Prostate gland (tissue), 2 donors: ENCODE data around the gene UTP15. TPM values are rescaled to one million over a fixed set of nuclear protein-coding genes. Genes with fewer than 3 reads are reported as not detected.

Source experiments
- DNase-seq: peaks from one replicate; pipeline ENCODE4 v3.0.0-alpha.2; 2019; ENCODE audit warnings: low spot score
- H3K27ac ChIP-seq, 2 donors: fragments of 200-600 bp; sonication (generic); 2 replicates each; pipeline ENCODE4 v1.5.1; 2017 to 2019
- H3K27me3 ChIP-seq: fragments of 200-600 bp; sonication (generic); replicated peaks from 2 replicates; pipeline ENCODE4 v1.5.1; 2019; ENCODE audit not compliant: insufficient read depth
- H3K36me3 ChIP-seq, 2 donors: fragments of 200-600 bp; sonication (generic); 1 replicate in 1 of 2; 2 replicates in 1 of 2; pipeline versions ENCODE4 v1.5.1 to v1.8.1; 2017 to 2019
- H3K4me1 ChIP-seq: fragments of 200-600 bp; sonication (generic); replicated peaks from 2 replicates; pipeline ENCODE4 v1.5.1; 2019
- H3K4me3 ChIP-seq, 2 donors: fragments of 200-600 bp; sonication (generic); 2 replicates each; pipeline ENCODE4 v1.5.1; 2017 to 2019
- H3K9me3 ChIP-seq: fragments of 200-600 bp; sonication (generic); 2 replicates; pipeline ENCODE4 v1.5.1; 2017
- POLR2A ChIP-seq: fragments of 450-650 bp; IDR thresholded peaks from one replicate; pipeline ENCODE4 v1.6.1; 2016; ENCODE audit warnings: antibody characterized with exemption, mild to moderate bottlenecking
- POLR2AphosphoS5 ChIP-seq: sonication (generic); formaldehyde crosslinking; IDR thresholded peaks from one replicate; pipeline ENCODE4 v1.6.1; 2017; ENCODE audit warnings: antibody characterized with exemption
- intact Hi-C: fragments of 100-400 bp; cut with DNase I; formaldehyde crosslinking; loops from one replicate; pipeline ENCODE4 v1.14.2; 2022
- total RNA-seq, 2 donors: library from RNA; depleted of rRNA; stranded (reverse); fragments of >200 nt; gene quantifications; one replicate each; pipeline ENCODE4 v1.1.0, GENCODE V29; 2016
- TF ChIP-seq, protein P1 (sequence below), 4 experiments: fragments of 200-600 bp in 2 of 4; fragments of 450-650 bp in 2 of 4; sonication (generic) in 2 of 4; IDR thresholded peaks; 1 replicate in 3 of 4; 2 replicates in 1 of 4; pipeline ENCODE4 v1.5.1; 2016 to 2019; ENCODE audit warnings: antibody characterized with exemption in 4 of 4, mild to moderate bottlenecking in 2 of 4, moderate library complexity in 2 of 4

The UTP15 gene
- total RNA-seq, 2 donors from 2014 or later = 11.3 to 31.9 TPM

DNA sequence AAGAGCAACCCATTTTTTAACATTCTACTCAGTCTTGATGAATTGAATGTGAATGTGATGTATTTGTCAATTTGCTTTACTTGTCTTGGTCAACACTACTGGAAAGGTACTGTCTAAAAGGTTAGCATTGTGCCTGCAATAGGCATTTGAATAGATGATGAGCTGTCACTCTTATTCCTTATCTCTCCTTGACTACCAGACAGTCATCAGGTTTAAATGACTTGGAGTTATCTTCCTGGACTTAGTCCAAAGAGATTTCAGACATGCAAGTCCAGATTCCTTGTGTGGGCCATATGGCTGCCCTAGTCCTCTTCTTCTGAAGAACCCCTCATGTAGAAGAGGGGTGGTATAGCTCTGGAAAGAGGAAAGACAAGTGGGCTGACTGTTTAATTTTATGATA lies 65.2 kb downstream of the UTP15 start:
- no peak for TF ChIP-seq POLR2A
- TF ChIP-seq POLR2AphosphoS5 = no peak
- no peaks in the 10 kb centered on the region for H3K9me3 ChIP-seq

GRCh38 chr5:73631500-73631899 lies 66.0 kb downstream of the UTP15 start:
- Histone ChIP-seq H3K27ac (no peak overlapping the region), H3K27me3 (no peaks in the 10 kb centered on the region), H3K36me3 (no peaks in the 10 kb centered on the region), H3K9me3 (no peaks in the 10 kb centered on the region), H3K4me1 (no peaks in the 10 kb centered on the region), H3K4me3 (no peak overlapping the region)
- no peak for TF ChIP-seq POLR2A
- TF ChIP-seq POLR2AphosphoS5 = no peak
- TF ChIP-seq, protein P1, sequence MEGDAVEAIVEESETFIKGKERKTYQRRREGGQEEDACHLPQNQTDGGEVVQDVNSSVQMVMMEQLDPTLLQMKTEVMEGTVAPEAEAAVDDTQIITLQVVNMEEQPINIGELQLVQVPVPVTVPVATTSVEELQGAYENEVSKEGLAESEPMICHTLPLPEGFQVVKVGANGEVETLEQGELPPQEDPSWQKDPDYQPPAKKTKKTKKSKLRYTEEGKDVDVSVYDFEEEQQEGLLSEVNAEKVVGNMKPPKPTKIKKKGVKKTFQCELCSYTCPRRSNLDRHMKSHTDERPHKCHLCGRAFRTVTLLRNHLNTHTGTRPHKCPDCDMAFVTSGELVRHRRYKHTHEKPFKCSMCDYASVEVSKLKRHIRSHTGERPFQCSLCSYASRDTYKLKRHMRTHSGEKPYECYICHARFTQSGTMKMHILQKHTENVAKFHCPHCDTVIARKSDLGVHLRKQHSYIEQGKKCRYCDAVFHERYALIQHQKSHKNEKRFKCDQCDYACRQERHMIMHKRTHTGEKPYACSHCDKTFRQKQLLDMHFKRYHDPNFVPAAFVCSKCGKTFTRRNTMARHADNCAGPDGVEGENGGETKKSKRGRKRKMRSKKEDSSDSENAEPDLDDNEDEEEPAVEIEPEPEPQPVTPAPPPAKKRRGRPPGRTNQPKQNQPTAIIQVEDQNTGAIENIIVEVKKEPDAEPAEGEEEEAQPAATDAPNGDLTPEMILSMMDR (IDR thresholded peaks at IDR 0.05) = no peak
- intact Hi-C loops = no loop called here
- DNase-seq = no peak

More for the DNA sequence above, 65.2 kb downstream of the UTP15 start:
- no peak for DNase-seq
- Histone ChIP-seq H3K4me1 (no peaks in the 10 kb centered on the region), H3K27me3 (no peaks in the 10 kb centered on the region), H3K4me3 (no peak overlapping the region), H3K27ac (no peak overlapping the region), H3K36me3 (no peaks in the 10 kb centered on the region)
- intact Hi-C loops = no loop called here

Other genes starting within 250 kb of the UTP15 start
- gene FOXD1, start 117.0 kb upstream of the UTP15 start, total RNA-seq = 1 to 10 TPM; 1.6 to 2.8 TPM
- gene BTF3, start 67.3 kb upstream of the UTP15 start, total RNA-seq = 100 to 1,000 TPM; 363 to 598 TPM
- 10 to 100 TPM; 36.5 to 43.1 TPM for gene ANKRA2, start 104 bp upstream of the UTP15 start, total RNA-seq
- gene ARHGEF28, start 60.5 kb downstream of the UTP15 start, total RNA-seq = 10 to 100 TPM; 18.9 to 28.3 TPM